ENCODE results near the gene SOBP.
A peak's percentile ranks its signal among the peaks of the same experiment; 100 is the strongest.

SOBP gene

GRCh38 chr6:107611094-107611810 lies 121.3 kb downstream of the SOBP start (continued):
- TF ChIP-seq TSHZ2 (CRISPR knock-in tag; IDR thresholded peaks at IDR 0.05) (no peak), ZFP30 (CRISPR knock-in tag; IDR thresholded peaks at IDR 0.05) (no peak)

- TF ChIP-seq ZNF8 (CRISPR knock-in tag; IDR thresholded peaks at IDR 0.05) = peak; percentile 73
- no peak for TF ChIP-seq CREB5 (CRISPR knock-in tag; IDR thresholded peaks at IDR 0.05; ENCODE audit: low read depth)
- no peak for ATAC-seq
These were observed 123.0 kb downstream of the SOBP start for GRCh38 chr6:107612762-107613415.

DNA sequence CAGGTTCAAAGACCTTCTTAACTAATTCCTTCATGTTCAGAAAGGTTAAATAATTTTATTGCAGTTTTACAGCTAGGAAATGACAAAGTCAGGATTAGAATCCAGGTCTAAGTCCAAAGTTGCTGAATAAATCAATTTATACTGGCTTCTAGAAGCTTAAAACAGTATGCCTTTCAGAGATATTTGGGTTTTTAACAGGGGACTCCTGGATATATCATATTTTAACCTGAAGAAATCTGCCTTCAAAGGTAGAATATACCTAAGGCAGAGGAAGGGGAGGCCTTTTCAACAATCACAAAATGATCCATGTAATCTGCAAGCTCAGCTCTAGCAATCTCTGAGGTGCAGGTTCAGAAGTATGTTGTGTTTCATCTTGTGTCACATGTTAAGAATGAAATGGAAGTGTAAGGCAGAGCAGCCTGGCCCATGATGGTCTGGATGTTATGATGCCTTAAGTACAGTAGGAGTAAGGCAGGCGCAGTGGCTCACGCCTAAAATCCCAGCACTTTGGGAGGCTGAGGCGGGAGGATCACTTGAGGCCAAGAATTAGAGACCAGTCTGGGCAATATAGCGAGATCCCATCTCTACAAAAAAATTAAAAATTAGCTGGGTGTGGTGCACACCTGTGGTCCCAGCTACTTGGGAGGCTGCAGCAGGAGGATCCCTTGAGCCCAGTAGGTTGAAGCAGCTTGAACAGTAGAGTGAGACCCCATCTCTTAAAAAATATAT lies 123.9 kb downstream of the SOBP start:
- ATAC-seq = no peak
- TF ChIP-seq ESRRG (CRISPR knock-in tag; IDR thresholded peaks at IDR 0.05) = no peak
- TF ChIP-seq, protein P1, sequence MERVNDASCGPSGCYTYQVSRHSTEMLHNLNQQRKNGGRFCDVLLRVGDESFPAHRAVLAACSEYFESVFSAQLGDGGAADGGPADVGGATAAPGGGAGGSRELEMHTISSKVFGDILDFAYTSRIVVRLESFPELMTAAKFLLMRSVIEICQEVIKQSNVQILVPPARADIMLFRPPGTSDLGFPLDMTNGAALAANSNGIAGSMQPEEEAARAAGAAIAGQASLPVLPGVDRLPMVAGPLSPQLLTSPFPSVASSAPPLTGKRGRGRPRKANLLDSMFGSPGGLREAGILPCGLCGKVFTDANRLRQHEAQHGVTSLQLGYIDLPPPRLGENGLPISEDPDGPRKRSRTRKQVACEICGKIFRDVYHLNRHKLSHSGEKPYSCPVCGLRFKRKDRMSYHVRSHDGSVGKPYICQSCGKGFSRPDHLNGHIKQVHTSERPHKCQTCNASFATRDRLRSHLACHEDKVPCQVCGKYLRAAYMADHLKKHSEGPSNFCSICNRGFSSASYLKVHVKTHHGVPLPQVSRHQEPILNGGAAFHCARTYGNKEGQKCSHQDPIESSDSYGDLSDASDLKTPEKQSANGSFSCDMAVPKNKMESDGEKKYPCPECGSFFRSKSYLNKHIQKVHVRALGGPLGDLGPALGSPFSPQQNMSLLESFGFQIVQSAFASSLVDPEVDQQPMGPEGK (CRISPR knock-in tag; IDR thresholded peaks at IDR 0.05; ENCODE audit: borderline replicate concordance) = no peak
- no peak for TF ChIP-seq ZC3H10 (CRISPR knock-in tag; IDR thresholded peaks at IDR 0.05)
- TF ChIP-seq CREB5 (CRISPR knock-in tag; IDR thresholded peaks at IDR 0.05; ENCODE audit: low read depth) = no peak
- no peak for TF ChIP-seq ZNF70 (CRISPR knock-in tag; IDR thresholded peaks at IDR 0.05)
- no peak for TF ChIP-seq TSHZ2 (CRISPR knock-in tag; IDR thresholded peaks at IDR 0.05)
- TF ChIP-seq ZNF8 (CRISPR knock-in tag; IDR thresholded peaks at IDR 0.05) = no peak
- no peak for TF ChIP-seq OSR1 (CRISPR knock-in tag; IDR thresholded peaks at IDR 0.05)
- no peak for TF ChIP-seq ARNTL (CRISPR knock-in tag; IDR thresholded peaks at IDR 0.05; ENCODE audit: borderline replicate concordance, low read depth)
- TF ChIP-seq ZFP30 (CRISPR knock-in tag; IDR thresholded peaks at IDR 0.05) = no peak
- TF ChIP-seq POU6F1 (CRISPR knock-in tag; IDR thresholded peaks at IDR 0.05; ENCODE audit: borderline replicate concordance, low read depth) = no peak
- TF ChIP-seq CSDC2 (CRISPR knock-in tag; IDR thresholded peaks at IDR 0.05) = no peak
- no peak for TF ChIP-seq ZNF565 (CRISPR knock-in tag; conservative IDR thresholded peaks at IDR 0.05; ENCODE audit: low read depth)
- TF ChIP-seq PPARA (CRISPR knock-in tag; IDR thresholded peaks at IDR 0.05; ENCODE audit: borderline replicate concordance) = no peak
- no peak for TF ChIP-seq GLIS3 (CRISPR knock-in tag; IDR thresholded peaks at IDR 0.05)
- TF ChIP-seq ISL1 (CRISPR knock-in tag; IDR thresholded peaks at IDR 0.05) = no peak
- no peak for TF ChIP-seq TOX (CRISPR knock-in tag; IDR thresholded peaks at IDR 0.05; ENCODE audit: borderline replicate concordance)
- no peak for TF ChIP-seq SNAI2 (CRISPR knock-in tag; IDR thresholded peaks at IDR 0.05)
- no peak for TF ChIP-seq RARB (CRISPR knock-in tag; IDR thresholded peaks at IDR 0.05)

All from SK-N-SH treated with all-trans-retinoic acid at 6 μM for 48 hours (cell line).